ENCODE results near the gene SMURF1. TPM values are rescaled to one million over a fixed set of nuclear protein-coding genes. Genes with fewer than 3 reads are reported as not detected.
"Not testable (repeated sequence)": the region's sequence is repeated elsewhere in the genome, so short reads cannot be mapped to it uniquely, and the experiment has no call there.

SMURF1 gene
- total and polyA plus RNA-seq, 2 of the 8 experiments (the other 6 are each of a cell fraction or from before 2014, with no cell fraction given), result 9.6 to 24.5 TPM

DNA sequence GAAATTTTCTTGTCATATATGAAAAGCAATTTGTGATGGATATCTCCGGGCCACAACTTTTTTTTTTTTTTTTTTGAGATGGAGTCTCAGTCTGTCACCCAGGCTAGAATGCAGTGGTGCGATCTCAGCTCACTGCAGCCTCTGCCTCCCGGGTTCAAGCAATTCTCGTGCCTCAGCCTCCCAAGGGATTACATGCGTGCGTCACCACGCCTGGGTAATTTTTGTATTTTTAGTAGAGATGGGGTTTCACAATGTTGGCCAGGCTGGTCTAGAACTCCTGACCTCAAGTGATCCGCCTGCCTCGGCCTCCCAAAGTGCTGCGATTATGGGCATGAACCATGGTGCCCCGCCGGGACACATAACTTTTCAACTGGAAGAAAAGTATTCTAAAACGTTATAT is 40.1 kb downstream of the SMURF1 start:
- CTCF ChIA-PET (ENCODE audit: partially characterized antibody); H3K36me3 ChIP-seq (ENCODE audit: control insufficient read depth in 2 of 4, insufficient read depth in 4 of 4, low read length in 3 of 4); H4K5ac ChIP-seq (ENCODE audit: insufficient read length, low read depth, low read length); H2BK12ac ChIP-seq (ENCODE audit: low read depth, low read length); H2AFZ ChIP-seq (ENCODE audit: low read length); H3K56ac ChIP-seq (replicated peaks; ENCODE audit: insufficient read length, low read depth, low read length); H3K27ac ChIP-seq (ENCODE audit: low read depth, low read length); H4K20me1 ChIP-seq (replicated peaks in 1 of 2; ENCODE audit: control insufficient read depth in 1 of 2, insufficient read depth in 2 of 2, low read length in 2 of 2); POLR2A ChIA-PET (ENCODE audit: partially characterized antibody); H3K79me1 ChIP-seq (ENCODE audit: low read depth, low read length); H3K14ac ChIP-seq (ENCODE audit: insufficient read length); H3K4me2 ChIP-seq (ENCODE audit: insufficient read depth in 1 of 2, low read depth in 2 of 2, low read length in 2 of 2); H3K4me3 ChIP-seq (ENCODE audit: extremely low read depth in 1 of 4, insufficient read depth in 2 of 4, low read depth in 3 of 4, low read length in 4 of 4); H3K9ac ChIP-seq (replicated peaks in 1 of 4; ENCODE audit: extremely low read depth in 1 of 4, low read depth in 3 of 4, low read length in 3 of 4); H3K4ac ChIP-seq (replicated peaks; ENCODE audit: insufficient read length, low read depth, low read length); H3K9me3 ChIP-seq (ENCODE audit: insufficient read depth in 2 of 2, low read depth in 1 of 2, low read length in 1 of 2); H3K18ac ChIP-seq (ENCODE audit: extremely low read depth, low read length); H2BK20ac ChIP-seq (ENCODE audit: low read length); H4K8ac ChIP-seq (ENCODE audit: extremely low read depth, insufficient read depth, low read length); H2BK120ac ChIP-seq (replicated peaks; ENCODE audit: low read depth, low read length); H3K23me2 ChIP-seq (ENCODE audit: low read depth, low read length); FAIRE-seq; H2BK5ac ChIP-seq (ENCODE audit: low read depth, low read length); H3K23ac ChIP-seq (ENCODE audit: insufficient read length); DNase-seq (ENCODE audit: low read depth in 1 of 2, low spot score in 2 of 2); H2AK5ac ChIP-seq (ENCODE audit: low read depth, low read length); H3K27me3 ChIP-seq (replicated peaks in 1 of 4; ENCODE audit: control insufficient read depth in 3 of 4, extremely low read depth in 1 of 4, insufficient read depth in 3 of 4, low read length in 3 of 4); H2BK15ac ChIP-seq (ENCODE audit: low read length); H4K91ac ChIP-seq (replicated peaks; ENCODE audit: insufficient read length, low read length): not testable (repeated sequence)
- WGBS, 2 experiments (ENCODE audit: extremely low coverage in 1 of 2, insufficient coverage in 1 of 2, insufficient read length in 1 of 2, insufficient replicate concordance in 2 of 2, low coverage in 1 of 2, low lambda C conversion rate in 2 of 2, missing lambda C conversion rate in 1 of 2), result 89% methylated on average over 13 of the region's 13 CpGs; no CpG with 5 or more reads in 1 of the 2 experiments
- Histone ChIP-seq H3K79me2 (ENCODE audit: control insufficient read depth in 1 of 2, insufficient read depth in 2 of 2, low read length in 2 of 2) (peaks cover 0 to 91% of the 10 kb centered on the region in 2 experiments; a peak in 3 of 4 replicates), H3K4me1 (replicated peaks in 1 of 4; ENCODE audit: control insufficient read depth in 3 of 4, insufficient read depth in 4 of 4, low read length in 3 of 4) (peaks cover 0 to 21% (median 13%) of the 10 kb centered on the region in 4 experiments; a peak in 6 of 7 replicates)

All from H1 (cell line).